ENCODE results near the gene ERFE. TPM values are rescaled to one million over a fixed set of nuclear protein-coding genes. Genes with fewer than 3 reads are reported as not detected.

The ERFE gene
- total RNA-seq, 1 experiment from 2014 or later = 4.5 TPM

DNA sequence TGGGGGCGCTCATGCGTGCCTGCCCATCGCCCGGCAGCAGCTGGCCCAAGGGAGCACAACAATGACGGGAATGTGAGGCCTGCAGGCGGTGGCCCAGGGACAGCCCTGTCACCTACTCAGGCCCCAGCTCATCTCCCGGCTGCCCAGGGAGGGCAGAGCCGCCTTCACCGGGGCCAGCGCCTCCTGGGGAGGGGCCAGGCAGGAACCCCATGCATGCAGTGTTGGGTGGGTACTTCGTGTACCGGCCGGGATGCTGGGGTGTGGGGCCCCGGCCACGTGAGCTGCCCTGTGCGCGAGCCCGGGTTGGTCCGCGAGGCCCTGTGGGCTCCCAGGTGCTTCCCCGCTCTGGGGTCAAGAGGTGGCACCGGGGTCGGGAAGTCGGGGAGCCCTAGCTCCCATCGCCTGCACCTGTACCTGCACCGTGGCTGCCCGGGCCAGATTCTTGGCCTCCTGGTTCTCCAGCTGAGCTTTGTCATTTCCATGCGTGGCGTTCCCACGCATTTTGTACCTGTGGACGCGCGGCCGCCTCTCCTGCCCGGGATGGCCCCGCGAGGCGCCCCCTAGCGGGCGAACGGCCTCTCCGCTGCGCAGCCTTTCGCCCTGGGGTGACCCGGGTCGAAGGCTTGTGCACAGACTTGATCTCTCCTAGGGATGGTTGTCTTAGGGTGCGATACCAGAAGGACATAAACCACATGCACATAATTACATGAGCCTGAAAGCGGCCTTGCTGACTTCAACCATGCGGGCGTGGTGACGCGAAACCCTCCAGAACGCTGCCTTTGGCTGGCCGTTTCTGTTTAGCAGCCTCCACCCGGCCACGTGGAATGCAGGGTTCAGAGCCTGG lies 19.4 kb upstream of the ERFE start:
- CTCF ChIA-PET = interaction anchor here (0.6 to 4.3 kb wide), 28 partner anchors 8 to 961 kb away, joined by 3 to 41 read pairs (median 4); partner anchors contain the start of genes ERFE and ESPNL
- DNase-seq (ENCODE audit: low spot score) (peak; percentile 64), ATAC-seq (peak; percentile 64)
- no peaks in the 10 kb centered on the region for H3K4me1 Mint-ChIP-seq
- TF ChIP-seq CREM (CRISPR knock-in tag; IDR thresholded peaks at IDR 0.05) (no peak), ZBTB21 (CRISPR knock-in tag; IDR thresholded peaks at IDR 0.05; ENCODE audit: borderline replicate concordance) (no peak), RORB (CRISPR knock-in tag; IDR thresholded peaks at IDR 0.05) (no peak), TEAD1 (CRISPR knock-in tag; IDR thresholded peaks at IDR 0.05) (no peak), TEAD4 (CRISPR knock-in tag; IDR thresholded peaks at IDR 0.05) (no peak), NFE2L1 (CRISPR knock-in tag; IDR thresholded peaks at IDR 0.05) (no peak), ZNF671 (CRISPR knock-in tag; IDR thresholded peaks at IDR 0.05) (no peak), SMAD3 (CRISPR knock-in tag; IDR thresholded peaks at IDR 0.05; ENCODE audit: borderline replicate concordance) (no peak), ESRRA (CRISPR knock-in tag; IDR thresholded peaks at IDR 0.05; ENCODE audit: borderline replicate concordance) (no peak), ZNF423 (CRISPR knock-in tag; IDR thresholded peaks at IDR 0.05) (peak; percentile 30; the same call in 1 of the 2 replicates), ETV6 (CRISPR knock-in tag; IDR thresholded peaks at IDR 0.05) (no peak), CBFB (CRISPR knock-in tag; IDR thresholded peaks at IDR 0.05; ENCODE audit: low read depth) (no peak), RELA (CRISPR knock-in tag; IDR thresholded peaks at IDR 0.05; ENCODE audit: borderline replicate concordance) (peak; percentile 17; the same call in 1 of the 2 replicates)
- TF ChIP-seq, protein P1, sequence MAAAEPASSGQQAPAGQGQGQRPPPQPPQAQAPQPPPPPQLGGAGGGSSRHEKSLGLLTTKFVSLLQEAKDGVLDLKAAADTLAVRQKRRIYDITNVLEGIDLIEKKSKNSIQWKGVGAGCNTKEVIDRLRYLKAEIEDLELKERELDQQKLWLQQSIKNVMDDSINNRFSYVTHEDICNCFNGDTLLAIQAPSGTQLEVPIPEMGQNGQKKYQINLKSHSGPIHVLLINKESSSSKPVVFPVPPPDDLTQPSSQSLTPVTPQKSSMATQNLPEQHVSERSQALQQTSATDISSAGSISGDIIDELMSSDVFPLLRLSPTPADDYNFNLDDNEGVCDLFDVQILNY (CRISPR knock-in tag; IDR thresholded peaks at IDR 0.05) = 0 out of 2 replicates have a peak, but pooled peaks have one; percentile 30
- TF ChIP-seq, protein P2, sequence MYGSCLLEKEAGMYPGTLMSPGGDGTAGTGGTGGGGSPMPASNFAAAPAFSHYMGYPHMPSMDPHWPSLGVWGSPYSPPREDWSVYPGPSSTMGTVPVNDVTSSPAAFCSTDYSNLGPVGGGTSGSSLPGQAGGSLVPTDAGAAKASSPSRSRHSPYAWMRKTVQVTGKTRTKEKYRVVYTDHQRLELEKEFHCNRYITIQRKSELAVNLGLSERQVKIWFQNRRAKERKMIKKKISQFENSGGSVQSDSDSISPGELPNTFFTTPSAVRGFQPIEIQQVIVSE (CRISPR knock-in tag; IDR thresholded peaks at IDR 0.05; ENCODE audit: borderline replicate concordance) = no peak
- TF ChIP-seq, protein P3, sequence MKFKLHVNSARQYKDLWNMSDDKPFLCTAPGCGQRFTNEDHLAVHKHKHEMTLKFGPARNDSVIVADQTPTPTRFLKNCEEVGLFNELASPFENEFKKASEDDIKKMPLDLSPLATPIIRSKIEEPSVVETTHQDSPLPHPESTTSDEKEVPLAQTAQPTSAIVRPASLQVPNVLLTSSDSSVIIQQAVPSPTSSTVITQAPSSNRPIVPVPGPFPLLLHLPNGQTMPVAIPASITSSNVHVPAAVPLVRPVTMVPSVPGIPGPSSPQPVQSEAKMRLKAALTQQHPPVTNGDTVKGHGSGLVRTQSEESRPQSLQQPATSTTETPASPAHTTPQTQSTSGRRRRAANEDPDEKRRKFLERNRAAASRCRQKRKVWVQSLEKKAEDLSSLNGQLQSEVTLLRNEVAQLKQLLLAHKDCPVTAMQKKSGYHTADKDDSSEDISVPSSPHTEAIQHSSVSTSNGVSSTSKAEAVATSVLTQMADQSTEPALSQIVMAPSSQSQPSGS (CRISPR knock-in tag; IDR thresholded peaks at IDR 0.05; ENCODE audit: borderline replicate concordance, low read depth) = no peak
- TF ChIP-seq, protein P4, sequence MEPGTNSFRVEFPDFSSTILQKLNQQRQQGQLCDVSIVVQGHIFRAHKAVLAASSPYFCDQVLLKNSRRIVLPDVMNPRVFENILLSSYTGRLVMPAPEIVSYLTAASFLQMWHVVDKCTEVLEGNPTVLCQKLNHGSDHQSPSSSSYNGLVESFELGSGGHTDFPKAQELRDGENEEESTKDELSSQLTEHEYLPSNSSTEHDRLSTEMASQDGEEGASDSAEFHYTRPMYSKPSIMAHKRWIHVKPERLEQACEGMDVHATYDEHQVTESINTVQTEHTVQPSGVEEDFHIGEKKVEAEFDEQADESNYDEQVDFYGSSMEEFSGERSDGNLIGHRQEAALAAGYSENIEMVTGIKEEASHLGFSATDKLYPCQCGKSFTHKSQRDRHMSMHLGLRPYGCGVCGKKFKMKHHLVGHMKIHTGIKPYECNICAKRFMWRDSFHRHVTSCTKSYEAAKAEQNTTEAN (CRISPR knock-in tag; IDR thresholded peaks at IDR 0.05) = no peak
- TF ChIP-seq, protein P5, sequence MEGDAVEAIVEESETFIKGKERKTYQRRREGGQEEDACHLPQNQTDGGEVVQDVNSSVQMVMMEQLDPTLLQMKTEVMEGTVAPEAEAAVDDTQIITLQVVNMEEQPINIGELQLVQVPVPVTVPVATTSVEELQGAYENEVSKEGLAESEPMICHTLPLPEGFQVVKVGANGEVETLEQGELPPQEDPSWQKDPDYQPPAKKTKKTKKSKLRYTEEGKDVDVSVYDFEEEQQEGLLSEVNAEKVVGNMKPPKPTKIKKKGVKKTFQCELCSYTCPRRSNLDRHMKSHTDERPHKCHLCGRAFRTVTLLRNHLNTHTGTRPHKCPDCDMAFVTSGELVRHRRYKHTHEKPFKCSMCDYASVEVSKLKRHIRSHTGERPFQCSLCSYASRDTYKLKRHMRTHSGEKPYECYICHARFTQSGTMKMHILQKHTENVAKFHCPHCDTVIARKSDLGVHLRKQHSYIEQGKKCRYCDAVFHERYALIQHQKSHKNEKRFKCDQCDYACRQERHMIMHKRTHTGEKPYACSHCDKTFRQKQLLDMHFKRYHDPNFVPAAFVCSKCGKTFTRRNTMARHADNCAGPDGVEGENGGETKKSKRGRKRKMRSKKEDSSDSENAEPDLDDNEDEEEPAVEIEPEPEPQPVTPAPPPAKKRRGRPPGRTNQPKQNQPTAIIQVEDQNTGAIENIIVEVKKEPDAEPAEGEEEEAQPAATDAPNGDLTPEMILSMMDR (IDR thresholded peaks at IDR 0.05) = peak; percentile 97
- H3K9me3 Mint-ChIP-seq = no peaks in the 10 kb centered on the region
- no peak overlapping the region for H3K4me3 Mint-ChIP-seq
- H3K36me3 Mint-ChIP-seq = no peaks in the 10 kb centered on the region
- POLR2A ChIA-PET = interaction anchor here (0.7 to 1.3 kb wide), 2 partner anchors 41 to 276 kb away, joined by 3 read pairs; no protein-coding TSS in a partner anchor
- no peaks in the 10 kb centered on the region for H3K27me3 Mint-ChIP-seq (ENCODE audit: low read depth)
- no peak overlapping the region for H3K27ac Mint-ChIP-seq

DNA sequence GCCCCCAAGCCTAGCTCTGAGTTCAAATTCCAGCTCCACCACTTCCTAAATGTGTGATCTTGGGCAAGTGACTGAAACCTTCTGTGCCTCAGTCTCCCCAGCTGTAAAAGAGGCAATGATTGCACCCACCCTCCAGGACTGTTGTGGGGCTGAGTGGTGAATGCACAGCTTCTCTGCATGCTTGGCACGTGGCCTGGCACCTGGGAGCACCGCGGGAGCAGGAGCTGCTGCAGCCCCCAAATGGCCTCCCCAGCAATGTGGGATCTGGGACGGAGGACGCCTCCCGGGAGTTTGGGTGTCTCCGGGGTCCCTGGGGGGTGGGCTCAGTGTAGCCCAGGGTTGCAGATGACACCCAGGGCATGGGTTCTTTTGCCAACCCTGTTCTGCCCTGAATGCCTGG lies 18.7 kb upstream of the ERFE start:
- Mint-ChIP-seq H3K27ac (no peak overlapping the region), H3K36me3 (no peaks in the 10 kb centered on the region), H3K27me3 (ENCODE audit: low read depth) (no peaks in the 10 kb centered on the region), H3K9me3 (no peaks in the 10 kb centered on the region), H3K4me3 (no peak overlapping the region), H3K4me1 (no peaks in the 10 kb centered on the region)
- CTCF ChIA-PET = interaction anchor here (1.0 to 4.3 kb wide), 17 partner anchors 8 to 960 kb away, joined by 3 to 41 read pairs (median 6); partner anchors contain the start of gene ESPNL
- TF ChIP-seq, protein P6, sequence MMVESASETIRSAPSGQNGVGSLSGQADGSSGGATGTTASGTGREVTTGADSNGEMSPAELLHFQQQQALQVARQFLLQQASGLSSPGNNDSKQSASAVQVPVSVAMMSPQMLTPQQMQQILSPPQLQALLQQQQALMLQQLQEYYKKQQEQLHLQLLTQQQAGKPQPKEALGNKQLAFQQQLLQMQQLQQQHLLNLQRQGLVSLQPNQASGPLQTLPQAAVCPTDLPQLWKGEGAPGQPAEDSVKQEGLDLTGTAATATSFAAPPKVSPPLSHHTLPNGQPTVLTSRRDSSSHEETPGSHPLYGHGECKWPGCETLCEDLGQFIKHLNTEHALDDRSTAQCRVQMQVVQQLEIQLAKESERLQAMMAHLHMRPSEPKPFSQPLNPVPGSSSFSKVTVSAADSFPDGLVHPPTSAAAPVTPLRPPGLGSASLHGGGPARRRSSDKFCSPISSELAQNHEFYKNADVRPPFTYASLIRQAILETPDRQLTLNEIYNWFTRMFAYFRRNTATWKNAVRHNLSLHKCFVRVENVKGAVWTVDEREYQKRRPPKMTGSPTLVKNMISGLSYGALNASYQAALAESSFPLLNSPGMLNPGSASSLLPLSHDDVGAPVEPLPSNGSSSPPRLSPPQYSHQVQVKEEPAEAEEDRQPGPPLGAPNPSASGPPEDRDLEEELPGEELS (CRISPR knock-in tag; IDR thresholded peaks at IDR 0.05) = no peak
- no peak for ATAC-seq
- POLR2A ChIA-PET = interaction anchor here (1.3 kb wide), 1 partner anchor 42 kb away, joined by 3 read pairs; no protein-coding TSS in a partner anchor
- no peak for DNase-seq (ENCODE audit: low spot score)

All from WTC11 (cell line).